ENCODE results near the gene ARSK.

Gene ARSK

DNA sequence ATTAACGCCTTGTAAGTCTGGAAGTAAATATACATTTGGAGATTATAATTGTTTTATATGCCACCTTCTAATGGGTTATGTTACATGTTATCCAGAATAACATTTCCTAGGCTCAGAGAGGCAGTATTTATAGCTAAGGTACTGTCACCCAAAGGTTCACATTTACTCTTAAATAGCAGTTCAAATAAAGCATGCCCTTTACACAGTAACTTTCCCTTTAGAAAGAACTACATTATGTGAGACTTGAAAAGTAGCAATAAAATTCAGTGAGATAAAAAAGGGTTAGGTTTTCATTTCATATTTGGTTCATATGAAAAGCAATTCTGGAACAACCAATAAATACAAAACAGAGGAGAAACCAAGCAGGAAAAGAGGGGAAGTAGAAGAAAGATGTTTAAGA lies 35.2 kb upstream of the ARSK start:
- TF ChIP-seq ZNF384 (IDR thresholded peaks at IDR 0.05) (no peak), FOXA1 (IDR thresholded peaks at IDR 0.05) (no peak), BHLHE40 (IDR thresholded peaks at IDR 0.05; ENCODE audit: borderline replicate concordance) (no peak), NFRKB (IDR thresholded peaks at IDR 0.05) (no peak), SUZ12 (IDR thresholded peaks at IDR 0.05) (no peak), CTBP1 (IDR thresholded peaks at IDR 0.05; ENCODE audit: borderline replicate concordance) (no peak)
- no peak for DNase-seq (ENCODE audit: extremely low spot score)
- POLR2A ChIA-PET: interaction anchor here (0.5 kb wide), 1 partner anchor 127 kb away, joined by 3 read pairs; the partner anchor contains the start of gene RFESD
- CTCF ChIA-PET: no interaction called here

DNA sequence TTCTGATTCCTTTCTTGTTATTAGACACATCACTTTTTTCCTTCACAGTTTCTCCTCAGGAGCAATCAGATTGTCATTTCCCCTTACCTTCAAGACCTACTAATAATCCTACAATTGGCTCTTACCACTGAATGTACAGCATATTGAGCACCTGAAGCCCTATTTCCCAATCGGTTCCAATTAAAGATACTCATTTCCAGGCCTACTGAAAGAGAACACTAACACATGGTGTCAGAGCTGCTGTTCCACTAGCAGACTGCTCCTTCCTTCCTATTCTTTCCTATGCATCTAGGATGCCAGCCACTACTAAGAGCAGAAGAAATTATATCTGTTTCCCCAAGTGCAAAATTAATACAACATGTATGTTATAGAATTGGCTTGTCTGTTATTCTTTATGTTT lies 34.7 kb upstream of the ARSK start:
- ChIA-PET POLR2A (no interaction called here), CTCF (no interaction called here)
- TF ChIP-seq L3MBTL2 (conservative IDR thresholded peaks at IDR 0.05): no peak
- no peak for TF ChIP-seq NFRKB (IDR thresholded peaks at IDR 0.05)
- no peak for TF ChIP-seq ZNF384 (IDR thresholded peaks at IDR 0.05)
- no peak for TF ChIP-seq ELF4 (IDR thresholded peaks at IDR 0.05)
- no peak for TF ChIP-seq TARDBP (IDR thresholded peaks at IDR 0.05)
- no peak for TF ChIP-seq SUZ12 (IDR thresholded peaks at IDR 0.05)
- TF ChIP-seq ARNT (IDR thresholded peaks at IDR 0.05): no peak
- no peak for TF ChIP-seq BHLHE40 (IDR thresholded peaks at IDR 0.05; ENCODE audit: borderline replicate concordance)
- no peak for TF ChIP-seq FOXA1 (IDR thresholded peaks at IDR 0.05)
- TF ChIP-seq, protein P1, sequence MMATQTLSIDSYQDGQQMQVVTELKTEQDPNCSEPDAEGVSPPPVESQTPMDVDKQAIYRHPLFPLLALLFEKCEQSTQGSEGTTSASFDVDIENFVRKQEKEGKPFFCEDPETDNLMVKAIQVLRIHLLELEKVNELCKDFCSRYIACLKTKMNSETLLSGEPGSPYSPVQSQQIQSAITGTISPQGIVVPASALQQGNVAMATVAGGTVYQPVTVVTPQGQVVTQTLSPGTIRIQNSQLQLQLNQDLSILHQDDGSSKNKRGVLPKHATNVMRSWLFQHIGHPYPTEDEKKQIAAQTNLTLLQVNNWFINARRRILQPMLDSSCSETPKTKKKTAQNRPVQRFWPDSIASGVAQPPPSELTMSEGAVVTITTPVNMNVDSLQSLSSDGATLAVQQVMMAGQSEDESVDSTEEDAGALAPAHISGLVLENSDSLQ (IDR thresholded peaks at IDR 0.05): no peak
- no peak for TF ChIP-seq FOXM1 (IDR thresholded peaks at IDR 0.05; ENCODE audit: borderline replicate concordance)
- no peak for TF ChIP-seq SP1 (IDR thresholded peaks at IDR 0.05)
- no peak for TF ChIP-seq HDGF (IDR thresholded peaks at IDR 0.05; ENCODE audit: borderline replicate concordance)
- TF ChIP-seq LEF1 (IDR thresholded peaks at IDR 0.05; ENCODE audit: borderline replicate concordance): no peak
- DNase-seq (ENCODE audit: extremely low spot score): no peak

DNA sequence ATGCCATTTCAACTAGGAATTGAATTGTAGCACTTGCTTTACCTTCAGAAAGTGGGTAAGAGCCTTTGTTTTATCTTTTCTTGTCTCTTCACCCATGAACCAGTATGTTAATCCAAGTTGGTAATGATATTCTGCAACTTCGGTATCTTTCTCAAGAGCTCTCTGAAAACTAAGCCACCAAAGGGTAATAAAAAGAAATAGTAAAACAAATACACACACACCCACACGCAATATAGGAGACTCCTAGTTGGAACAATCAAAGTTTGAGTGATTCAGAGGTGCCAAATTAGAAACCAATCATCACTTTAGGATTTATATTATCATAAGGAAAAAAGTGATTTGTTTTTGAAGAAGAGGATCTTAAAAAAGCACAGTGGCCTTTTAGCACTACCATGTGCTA lies 30.5 kb upstream of the ARSK start:
- CTCF ChIA-PET: no interaction called here
- no peak for DNase-seq (ENCODE audit: extremely low spot score)
- TF ChIP-seq BHLHE40 (IDR thresholded peaks at IDR 0.05; ENCODE audit: borderline replicate concordance) (no peak), CTBP1 (IDR thresholded peaks at IDR 0.05; ENCODE audit: borderline replicate concordance) (no peak), NFRKB (IDR thresholded peaks at IDR 0.05) (no peak), TARDBP (IDR thresholded peaks at IDR 0.05) (no peak), FOXA1 (IDR thresholded peaks at IDR 0.05) (no peak), ELF4 (IDR thresholded peaks at IDR 0.05) (no peak), SUZ12 (IDR thresholded peaks at IDR 0.05) (no peak), FOXK2 (IDR thresholded peaks at IDR 0.05) (no peak), ZNF384 (IDR thresholded peaks at IDR 0.05) (no peak)
- TF ChIP-seq, protein P1 (IDR thresholded peaks at IDR 0.05): no peak
- POLR2A ChIA-PET: no interaction called here

- CTCF ChIA-PET: no interaction called here
- TF ChIP-seq NFRKB (IDR thresholded peaks at IDR 0.05): no peak
- no peak for TF ChIP-seq FOXM1 (IDR thresholded peaks at IDR 0.05; ENCODE audit: borderline replicate concordance)
- TF ChIP-seq ZNF384 (IDR thresholded peaks at IDR 0.05): no peak
- TF ChIP-seq TARDBP (IDR thresholded peaks at IDR 0.05): no peak
- no peak for TF ChIP-seq SUZ12 (IDR thresholded peaks at IDR 0.05)
- POLR2A ChIA-PET: no interaction called here
- DNase-seq (ENCODE audit: extremely low spot score): no peak
These were observed 28.0 kb upstream of the ARSK start for GRCh38 chr5:95526871-95527270.

- ChIA-PET POLR2A (no interaction called here), CTCF (no interaction called here)
- no peak for DNase-seq (ENCODE audit: extremely low spot score)
- TF ChIP-seq NFRKB (IDR thresholded peaks at IDR 0.05) (no peak), ARNT (IDR thresholded peaks at IDR 0.05) (no peak), FOXA1 (IDR thresholded peaks at IDR 0.05) (no peak)
These were observed 26.3 kb upstream of the ARSK start for GRCh38 chr5:95528565-95528964.

DNA sequence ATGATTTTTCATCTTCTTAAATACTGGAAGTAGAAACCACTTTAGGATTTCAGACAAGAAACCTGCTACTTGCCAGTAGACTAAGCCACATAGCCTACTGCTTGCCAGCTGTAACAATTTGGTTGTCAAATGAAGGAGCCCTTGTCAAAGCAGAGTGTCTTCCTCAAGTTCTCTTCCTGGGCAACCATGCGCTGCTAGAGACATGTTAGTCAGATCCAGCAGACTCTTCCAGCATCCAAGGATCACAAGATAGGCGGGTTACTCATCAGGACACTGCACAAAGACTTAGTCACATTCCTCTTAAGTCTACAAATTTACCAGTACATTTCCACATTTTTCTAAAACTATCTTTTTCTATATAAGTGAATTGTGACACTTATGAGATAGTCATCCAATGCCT lies 24.5 kb upstream of the ARSK start:
- TF ChIP-seq FOXM1 (IDR thresholded peaks at IDR 0.05; ENCODE audit: borderline replicate concordance): no peak
- no peak for TF ChIP-seq SP1 (IDR thresholded peaks at IDR 0.05)
- TF ChIP-seq NFRKB (IDR thresholded peaks at IDR 0.05): no peak
- TF ChIP-seq BHLHE40 (IDR thresholded peaks at IDR 0.05; ENCODE audit: borderline replicate concordance): no peak
- TF ChIP-seq CTBP1 (IDR thresholded peaks at IDR 0.05; ENCODE audit: borderline replicate concordance): no peak
- no peak for TF ChIP-seq L3MBTL2 (conservative IDR thresholded peaks at IDR 0.05)
- TF ChIP-seq ELF4 (IDR thresholded peaks at IDR 0.05): no peak
- TF ChIP-seq SUZ12 (IDR thresholded peaks at IDR 0.05): no peak
- no peak for TF ChIP-seq ZNF384 (IDR thresholded peaks at IDR 0.05)
- no peak for TF ChIP-seq TARDBP (IDR thresholded peaks at IDR 0.05)
- TF ChIP-seq FOXA1 (IDR thresholded peaks at IDR 0.05): no peak
- no peak for TF ChIP-seq FOXK2 (IDR thresholded peaks at IDR 0.05)
- TF ChIP-seq LEF1 (IDR thresholded peaks at IDR 0.05; ENCODE audit: borderline replicate concordance): no peak
- DNase-seq (ENCODE audit: extremely low spot score): no peak
- POLR2A ChIA-PET: no interaction called here
- CTCF ChIA-PET: no interaction called here

- POLR2A ChIA-PET: no interaction called here
These were observed 23.4 kb upstream of the ARSK start for GRCh38 chr5:95531491-95531890.

More at GRCh38 chr5:95531491-95531890, 23.4 kb upstream of the ARSK start:
- DNase-seq (ENCODE audit: extremely low spot score): no peak
- TF ChIP-seq NFRKB (IDR thresholded peaks at IDR 0.05): no peak
- no peak for TF ChIP-seq SUZ12 (IDR thresholded peaks at IDR 0.05)
- TF ChIP-seq BHLHE40 (IDR thresholded peaks at IDR 0.05; ENCODE audit: borderline replicate concordance): no peak
- no peak for TF ChIP-seq HDGF (IDR thresholded peaks at IDR 0.05; ENCODE audit: borderline replicate concordance)
- TF ChIP-seq SP1 (IDR thresholded peaks at IDR 0.05): no peak
- no peak for TF ChIP-seq FOXM1 (IDR thresholded peaks at IDR 0.05; ENCODE audit: borderline replicate concordance)
- no peak for TF ChIP-seq CTBP1 (IDR thresholded peaks at IDR 0.05; ENCODE audit: borderline replicate concordance)
- TF ChIP-seq L3MBTL2 (conservative IDR thresholded peaks at IDR 0.05): no peak
- TF ChIP-seq ARNT (IDR thresholded peaks at IDR 0.05): no peak
- no peak for TF ChIP-seq ELF4 (IDR thresholded peaks at IDR 0.05)
- TF ChIP-seq LEF1 (IDR thresholded peaks at IDR 0.05; ENCODE audit: borderline replicate concordance): no peak
- TF ChIP-seq FOXA1 (IDR thresholded peaks at IDR 0.05): no peak
- CTCF ChIA-PET: no interaction called here

Measured in HEK293T (cell line).